ENCODE data around the gene TMED6. TPM values are rescaled to one million over a fixed set of nuclear protein-coding genes. Genes with fewer than 3 reads are reported as not detected.
"Not testable (repeated sequence)": the region's sequence is repeated elsewhere in the genome, so short reads cannot be mapped to it uniquely, and the experiment has no call there.

The TMED6 gene
- polyA plus RNA-seq, 4 donors, result 4.5 to 5.7 (median 5.6) TPM; not detected in 1

- Histone ChIP-seq H3K27ac (ENCODE audit: low read depth in 1 of 3, low read length in 2 of 3) (no peak overlapping the region), H3K27me3 (ENCODE audit: control insufficient read depth in 3 of 3, insufficient read depth in 3 of 3, low read length in 3 of 3) (no peaks in the 10 kb centered on the region), H3K9me3 (ENCODE audit: control insufficient read depth in 2 of 2, insufficient read depth in 1 of 2, low read depth in 1 of 2, low read length in 1 of 2) (no peaks in the 10 kb centered on the region), H3K36me3 (ENCODE audit: control insufficient read depth in 3 of 3, insufficient read depth in 2 of 3, low read depth in 1 of 3, low read length in 3 of 3) (peaks cover 0 to 13% (median 2%) of the 10 kb centered on the region in 3 donors), H3K4me1 (ENCODE audit: control insufficient read depth in 3 of 3, insufficient read depth in 2 of 3, low read depth in 1 of 3, low read length in 2 of 3) (peaks cover 0 to 4% (median 3%) of the 10 kb centered on the region in 3 donors), H3K4me3 (ENCODE audit: low read depth in 1 of 3, low read length in 3 of 3) (no peak overlapping the region)
- WGBS, 3 donors, result 85 to 94% (median 92%) methylated on average over 12 of the region's 12 CpGs
- DNase-seq, result no peak
- no peak for FAIRE-seq
These were observed 42.3 kb downstream of the TMED6 start for GRCh38 chr16:69309316-69309715.

- no peak overlapping the region for H3K27ac ChIP-seq (ENCODE audit: low read depth in 1 of 3, low read length in 2 of 3)
- DNase-seq (no peak), FAIRE-seq (no peak)
- no peaks in the 10 kb centered on the region for H3K27me3 ChIP-seq (ENCODE audit: control insufficient read depth in 3 of 3, insufficient read depth in 3 of 3, low read length in 3 of 3)
- H3K9me3 ChIP-seq (ENCODE audit: control insufficient read depth in 2 of 2, insufficient read depth in 1 of 2, low read depth in 1 of 2, low read length in 1 of 2), result no peaks in the 10 kb centered on the region
- no peak overlapping the region for H3K4me3 ChIP-seq (ENCODE audit: low read depth in 1 of 3, low read length in 3 of 3)
- WGBS, 3 donors, result 90 to 98% (median 91%) methylated on average over 2 of the region's 2 CpGs
- H3K36me3 ChIP-seq (ENCODE audit: control insufficient read depth in 3 of 3, insufficient read depth in 2 of 3, low read depth in 1 of 3, low read length in 3 of 3), result peaks cover 0 to 2% (median under 1%) of the 10 kb centered on the region in 3 donors
- peaks cover 0 to 4% (median 3%) of the 10 kb centered on the region in 3 donors for H3K4me1 ChIP-seq (ENCODE audit: control insufficient read depth in 3 of 3, insufficient read depth in 2 of 3, low read depth in 1 of 3, low read length in 2 of 3)
These were observed 43.7 kb downstream of the TMED6 start for GRCh38 chr16:69307856-69308255.

GRCh38 chr16:69307091-69307490 lies 44.5 kb downstream of the TMED6 start:
- Histone ChIP-seq H3K4me1 (ENCODE audit: control insufficient read depth in 3 of 3, insufficient read depth in 2 of 3, low read depth in 1 of 3, low read length in 2 of 3) (peaks cover 0 to under 1% (median under 1%) of the 10 kb centered on the region in 3 donors), H3K27ac (ENCODE audit: low read depth in 1 of 3, low read length in 2 of 3) (no peak overlapping the region), H3K4me3 (ENCODE audit: low read depth in 1 of 3, low read length in 3 of 3) (no peak overlapping the region), H3K36me3 (ENCODE audit: control insufficient read depth in 3 of 3, insufficient read depth in 2 of 3, low read depth in 1 of 3, low read length in 3 of 3) (peaks cover 0 to 2% (median 0%) of the 10 kb centered on the region in 3 donors), H3K27me3 (ENCODE audit: control insufficient read depth in 3 of 3, insufficient read depth in 3 of 3, low read length in 3 of 3) (no peaks in the 10 kb centered on the region), H3K9me3 (ENCODE audit: control insufficient read depth in 2 of 2, insufficient read depth in 1 of 2, low read depth in 1 of 2, low read length in 1 of 2) (no peaks in the 10 kb centered on the region)
- no peak for DNase-seq
- FAIRE-seq, result no peak
- 75 to 80% (median 76%) methylated on average over 1 of the region's 1 CpG for WGBS, 3 donors

GRCh38 chr16:69306031-69306430 lies 45.6 kb downstream of the TMED6 start:
- peaks cover 3 to 7% (median 4%) of the 10 kb centered on the region in 3 donors for H3K36me3 ChIP-seq (ENCODE audit: control insufficient read depth in 3 of 3, insufficient read depth in 2 of 3, low read depth in 1 of 3, low read length in 3 of 3)
- no peak for DNase-seq
- no peak for FAIRE-seq
- H3K4me1 ChIP-seq (ENCODE audit: control insufficient read depth in 3 of 3, insufficient read depth in 2 of 3, low read depth in 1 of 3, low read length in 2 of 3), result no peaks in the 10 kb centered on the region
- H3K4me3 ChIP-seq (ENCODE audit: low read depth in 1 of 3, low read length in 3 of 3), result no peak overlapping the region
- H3K27me3 ChIP-seq (ENCODE audit: control insufficient read depth in 3 of 3, insufficient read depth in 3 of 3, low read length in 3 of 3), result no peaks in the 10 kb centered on the region
- no peak overlapping the region for H3K27ac ChIP-seq (ENCODE audit: low read depth in 1 of 3, low read length in 2 of 3)
- no peaks in the 10 kb centered on the region for H3K9me3 ChIP-seq (ENCODE audit: control insufficient read depth in 2 of 2, insufficient read depth in 1 of 2, low read depth in 1 of 2, low read length in 1 of 2)
- 73 to 89% (median 88%) methylated on average over 1 of the region's 1 CpG for WGBS, 3 donors

- H3K27ac ChIP-seq (ENCODE audit: low read depth in 1 of 3, low read length in 2 of 3), result no peak overlapping the region
- no peaks in the 10 kb centered on the region for H3K27me3 ChIP-seq (ENCODE audit: control insufficient read depth in 3 of 3, insufficient read depth in 3 of 3, low read length in 3 of 3)
- DNase-seq, result no peak
- FAIRE-seq, result no peak
- no peak overlapping the region for H3K4me3 ChIP-seq (ENCODE audit: low read depth in 1 of 3, low read length in 3 of 3)
- peaks cover 8 to 12% (median 10%) of the 10 kb centered on the region in 3 donors for H3K36me3 ChIP-seq (ENCODE audit: control insufficient read depth in 3 of 3, insufficient read depth in 2 of 3, low read depth in 1 of 3, low read length in 3 of 3)
- WGBS, 3 donors, result 95 to 96% (median 96%) methylated on average over 4 of the region's 4 CpGs
- no peaks in the 10 kb centered on the region for H3K9me3 ChIP-seq (ENCODE audit: control insufficient read depth in 2 of 2, insufficient read depth in 1 of 2, low read depth in 1 of 2, low read length in 1 of 2)
- no peaks in the 10 kb centered on the region for H3K4me1 ChIP-seq (ENCODE audit: control insufficient read depth in 3 of 3, insufficient read depth in 2 of 3, low read depth in 1 of 3, low read length in 2 of 3)
These were observed 49.3 kb downstream of the TMED6 start for GRCh38 chr16:69302301-69302700.

- DNase-seq (no peak), FAIRE-seq (no peak)
- H3K9me3 ChIP-seq (ENCODE audit: control insufficient read depth in 2 of 2, insufficient read depth in 1 of 2, low read depth in 1 of 2, low read length in 1 of 2), result no peaks in the 10 kb centered on the region
- no peak overlapping the region for H3K27ac ChIP-seq (ENCODE audit: low read depth in 1 of 3, low read length in 2 of 3)
- H3K4me1 ChIP-seq (ENCODE audit: control insufficient read depth in 3 of 3, insufficient read depth in 2 of 3, low read depth in 1 of 3, low read length in 2 of 3), result no peaks in the 10 kb centered on the region
- no peak overlapping the region for H3K4me3 ChIP-seq (ENCODE audit: low read depth in 1 of 3, low read length in 3 of 3)
- H3K36me3 ChIP-seq (ENCODE audit: control insufficient read depth in 3 of 3, insufficient read depth in 2 of 3, low read depth in 1 of 3, low read length in 3 of 3), result peaks cover 8 to 12% (median 10%) of the 10 kb centered on the region in 3 donors
- no peaks in the 10 kb centered on the region for H3K27me3 ChIP-seq (ENCODE audit: control insufficient read depth in 3 of 3, insufficient read depth in 3 of 3, low read length in 3 of 3)
- 88 to 96% (median 94%) methylated on average over 4 of the region's 4 CpGs for WGBS, 3 donors
These were observed 49.7 kb downstream of the TMED6 start for GRCh38 chr16:69301861-69302260.

GRCh38 chr16:69301187-69301586 lies 50.4 kb downstream of the TMED6 start:
- peaks cover 8 to 12% (median 10%) of the 10 kb centered on the region in 3 donors for H3K36me3 ChIP-seq (ENCODE audit: control insufficient read depth in 3 of 3, insufficient read depth in 2 of 3, low read depth in 1 of 3, low read length in 3 of 3)
- no peaks in the 10 kb centered on the region for H3K4me1 ChIP-seq (ENCODE audit: control insufficient read depth in 3 of 3, insufficient read depth in 2 of 3, low read depth in 1 of 3, low read length in 2 of 3)
- WGBS, 3 donors, result 64 to 82% (median 80%) methylated on average over 1 of the region's 1 CpG
- FAIRE-seq, result no peak
- no peaks in the 10 kb centered on the region for H3K9me3 ChIP-seq (ENCODE audit: control insufficient read depth in 2 of 2, insufficient read depth in 1 of 2, low read depth in 1 of 2, low read length in 1 of 2)
- H3K27ac ChIP-seq (ENCODE audit: low read depth in 1 of 3, low read length in 2 of 3), result no peak overlapping the region
- no peak for DNase-seq
- H3K27me3 ChIP-seq (ENCODE audit: control insufficient read depth in 3 of 3, insufficient read depth in 3 of 3, low read length in 3 of 3), result no peaks in the 10 kb centered on the region
- H3K4me3 ChIP-seq (ENCODE audit: low read depth in 1 of 3, low read length in 3 of 3), result no peak overlapping the region

GRCh38 chr16:69298261-69298660 lies 53.3 kb downstream of the TMED6 start:
- WGBS, 3 donors, result 98 to 100% (median 99%) methylated on average over 4 of the region's 4 CpGs
- peaks cover 8 to 13% (median 10%) of the 10 kb centered on the region in 3 donors for H3K36me3 ChIP-seq (ENCODE audit: control insufficient read depth in 3 of 3, insufficient read depth in 2 of 3, low read depth in 1 of 3, low read length in 3 of 3)
- no peak overlapping the region for H3K27ac ChIP-seq (ENCODE audit: low read depth in 1 of 3, low read length in 2 of 3)

GRCh38 chr16:69296771-69297170 lies 54.8 kb downstream of the TMED6 start:
- not testable (repeated sequence) for H3K9me3 ChIP-seq (ENCODE audit: control insufficient read depth in 2 of 2, insufficient read depth in 1 of 2, low read depth in 1 of 2, low read length in 1 of 2); DNase-seq; H3K27ac ChIP-seq (ENCODE audit: low read depth in 1 of 3, low read length in 2 of 3); H3K4me3 ChIP-seq (ENCODE audit: low read depth in 1 of 3, low read length in 3 of 3); FAIRE-seq; H3K4me1 ChIP-seq (ENCODE audit: control insufficient read depth in 3 of 3, insufficient read depth in 2 of 3, low read depth in 1 of 3, low read length in 2 of 3); H3K27me3 ChIP-seq (ENCODE audit: control insufficient read depth in 3 of 3, insufficient read depth in 3 of 3, low read length in 3 of 3)
- 97 to 99% (median 98%) methylated on average over 7 of the region's 7 CpGs for WGBS, 3 donors
- H3K36me3 ChIP-seq (ENCODE audit: control insufficient read depth in 3 of 3, insufficient read depth in 2 of 3, low read depth in 1 of 3, low read length in 3 of 3), result peaks cover 6 to 11% (median 8%) of the 10 kb centered on the region in 3 donors

More at GRCh38 chr16:69298261-69298660, 53.3 kb downstream of the TMED6 start:
- Histone ChIP-seq H3K27me3 (ENCODE audit: control insufficient read depth in 3 of 3, insufficient read depth in 3 of 3, low read length in 3 of 3) (no peaks in the 10 kb centered on the region), H3K4me1 (ENCODE audit: control insufficient read depth in 3 of 3, insufficient read depth in 2 of 3, low read depth in 1 of 3, low read length in 2 of 3) (no peaks in the 10 kb centered on the region), H3K9me3 (ENCODE audit: control insufficient read depth in 2 of 2, insufficient read depth in 1 of 2, low read depth in 1 of 2, low read length in 1 of 2) (no peaks in the 10 kb centered on the region), H3K4me3 (ENCODE audit: low read depth in 1 of 3, low read length in 3 of 3) (no peak overlapping the region)
- FAIRE-seq (no peak), DNase-seq (no peak)
